Dermis blood vessel endothelial cell (primary cell): ENCODE measurements around the gene FAM25A. TPM values are rescaled to one million over a fixed set of nuclear protein-coding genes. Genes with fewer than 3 reads are reported as not detected.
"Not testable (repeated sequence)": the region's sequence is repeated elsewhere in the genome, so short reads cannot be mapped to it uniquely, and the experiment has no call there.

Source experiments
- DNase-seq: peaks from one replicate; pipeline ENCODE4 v3.0.0; 2010
- total RNA-seq: library from RNA; depleted of rRNA; stranded (reverse); fragments of >200 nt; gene quantifications from 2 replicates; pipeline ENCODE4 v1.2.3, GENCODE V29; 2014

The FAM25A gene
- total RNA-seq: not detected in 2 replicates

DNA sequence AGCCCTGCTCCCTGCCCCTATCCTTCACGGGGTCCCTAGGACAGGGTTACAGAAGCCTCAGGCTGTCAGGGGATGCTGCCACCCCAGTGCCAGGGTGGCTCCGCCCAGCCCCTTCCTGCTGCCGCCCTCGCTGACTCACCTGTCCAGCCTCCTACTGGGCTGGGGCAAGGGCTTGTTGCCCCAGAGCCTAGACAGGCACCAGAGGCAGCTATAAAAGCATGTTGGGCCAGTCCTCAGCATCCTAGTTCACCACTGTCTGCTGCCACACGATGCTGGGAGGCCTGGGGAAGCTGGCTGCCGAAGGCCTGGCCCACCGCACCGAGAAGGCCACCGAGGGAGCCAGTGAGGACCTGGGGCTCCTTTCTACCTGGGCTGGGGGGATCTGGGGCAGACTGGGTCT lies at the start of gene FAM25A:
Gene FAM25A, plus strand, starts transcription at position 239 of the 400 bp plus-strand sequence. Its CDS starts 31 bp downstream, at position 270.
- DNase-seq: not testable (repeated sequence)

DNA sequence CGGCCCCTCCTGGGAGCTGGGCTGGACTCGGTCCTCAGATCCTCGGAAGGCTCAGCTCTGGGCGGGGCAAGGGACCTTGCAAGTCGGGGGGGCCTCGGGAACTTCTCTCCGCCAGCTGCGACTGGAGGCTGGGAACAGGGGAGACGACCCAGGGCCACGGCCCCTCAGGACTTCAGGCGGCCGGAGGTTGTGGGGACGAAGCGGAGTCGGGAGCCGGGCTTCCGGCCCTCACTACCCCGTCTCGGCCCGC lies 49.2 kb upstream of the FAM25A start:
- no peak for DNase-seq

GRCh38 chr10:86971232-86971991 lies 48.7 kb upstream of the FAM25A start:
- DNase-seq: peak; percentile 76

DNA sequence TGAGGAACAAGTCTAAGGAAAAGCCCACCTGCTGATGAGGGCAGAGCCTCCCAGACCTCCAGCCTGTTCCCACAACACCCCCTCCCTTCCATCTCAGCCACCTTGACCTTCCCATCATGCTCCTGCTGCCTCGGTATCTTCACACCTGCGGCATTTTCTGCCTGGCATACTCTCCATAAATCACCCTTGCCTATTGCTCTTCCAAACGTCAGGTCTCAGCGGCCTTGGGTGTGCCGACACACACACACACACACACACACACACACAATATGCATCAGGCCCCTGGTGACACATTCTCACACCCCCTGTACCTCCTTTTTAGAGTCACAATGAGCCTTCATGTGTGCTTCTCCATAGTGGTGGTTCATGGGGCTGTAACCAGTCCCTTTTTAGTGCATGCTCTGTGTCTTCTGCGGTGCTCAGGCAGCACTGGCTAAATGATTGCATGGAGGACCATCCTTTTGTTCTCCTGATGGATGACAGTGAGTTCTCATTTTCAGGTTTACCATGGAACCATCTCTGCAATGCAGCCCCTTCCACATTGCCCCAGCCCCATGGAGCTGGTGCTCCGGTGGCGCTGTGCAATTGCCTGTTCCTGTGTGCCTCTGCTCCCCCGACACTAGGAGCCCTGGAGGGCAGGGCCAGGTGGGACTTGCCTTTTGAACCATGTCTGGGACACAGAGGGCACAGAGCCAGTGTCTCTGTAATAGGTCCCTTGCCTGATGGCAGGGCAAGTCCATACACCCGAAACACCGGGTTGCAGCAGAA lies 47.3 kb upstream of the FAM25A start:
- no peak for DNase-seq

GRCh38 chr10:86974484-86974883 lies 45.6 kb upstream of the FAM25A start:
- DNase-seq: no peak

- no peak for DNase-seq
Observed at GRCh38 chr10:86976362-86977056, 43.6 kb upstream of the FAM25A start.

GRCh38 chr10:86978457-86978856 lies 41.6 kb upstream of the FAM25A start:
- DNase-seq: not testable (repeated sequence)

DNA sequence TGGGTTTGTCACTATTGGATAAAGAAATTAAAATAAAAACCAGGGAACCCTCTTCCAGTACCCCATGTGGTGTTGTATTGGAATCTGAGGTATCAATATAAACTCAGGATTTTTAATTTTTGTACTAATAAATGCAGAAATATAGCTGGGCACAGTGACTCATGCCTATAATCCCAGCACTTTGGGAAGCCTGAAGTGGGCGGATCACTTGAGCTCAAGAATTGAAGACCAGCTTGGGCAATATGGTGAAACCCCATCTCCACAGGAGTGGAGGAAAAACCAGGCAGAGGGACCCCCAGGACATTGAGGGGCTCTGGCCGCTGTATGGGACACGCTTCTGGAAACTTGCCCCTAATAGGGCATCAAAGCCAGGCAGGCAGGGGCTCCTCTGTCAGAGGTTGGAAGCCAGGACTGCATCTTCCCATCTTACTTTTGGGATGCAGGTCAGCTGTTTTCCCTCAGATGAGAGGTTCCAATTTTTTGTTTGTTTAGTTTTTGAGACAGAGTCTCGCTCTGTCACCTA lies 40.7 kb upstream of the FAM25A start:
- DNase-seq: no peak

GRCh38 chr10:86979977-86980448 lies 40.1 kb upstream of the FAM25A start:
- DNase-seq: no peak

DNA sequence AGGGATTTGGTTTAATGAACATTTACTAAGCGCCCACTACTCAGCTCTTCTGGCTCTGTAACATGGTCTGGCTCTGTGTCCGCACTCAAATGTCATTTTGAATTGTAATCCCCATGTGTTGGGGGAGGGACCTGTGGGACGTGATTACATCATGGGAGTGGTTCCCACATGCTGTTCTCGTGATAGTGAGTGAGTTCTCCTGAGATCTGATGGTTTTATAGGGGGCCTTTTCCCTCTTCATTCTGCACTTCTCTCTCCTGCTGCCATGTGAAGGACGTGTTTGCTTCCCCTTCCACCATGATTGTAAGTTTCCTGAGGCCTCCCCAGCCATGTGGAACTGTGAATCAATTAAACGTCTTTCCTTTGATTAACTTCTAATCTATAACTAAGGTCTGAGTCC lies 39.1 kb upstream of the FAM25A start:
- not testable (repeated sequence) for DNase-seq

- no peak for DNase-seq
Observed at GRCh38 chr10:86981716-86982115, 38.4 kb upstream of the FAM25A start.

DNA sequence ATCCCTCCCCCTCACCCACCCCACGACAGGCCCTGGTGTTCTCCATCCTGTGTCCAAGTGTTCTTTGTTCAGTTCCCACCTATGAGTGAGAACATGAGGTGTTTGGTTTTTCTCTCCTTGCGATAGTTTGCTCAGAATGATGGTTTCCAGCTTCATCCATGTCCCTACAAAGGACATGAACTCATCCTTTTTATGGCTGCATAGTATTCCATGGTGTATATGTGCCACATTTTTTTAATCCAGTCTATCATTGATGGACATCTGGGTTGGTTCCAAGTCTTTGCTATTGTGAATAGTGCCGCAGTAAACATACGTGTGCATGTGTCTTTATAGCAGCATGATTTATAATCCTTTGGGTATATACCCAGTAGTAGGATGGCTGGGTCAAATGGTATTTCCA lies 35.6 kb upstream of the FAM25A start:
- DNase-seq: not testable (repeated sequence)

DNA sequence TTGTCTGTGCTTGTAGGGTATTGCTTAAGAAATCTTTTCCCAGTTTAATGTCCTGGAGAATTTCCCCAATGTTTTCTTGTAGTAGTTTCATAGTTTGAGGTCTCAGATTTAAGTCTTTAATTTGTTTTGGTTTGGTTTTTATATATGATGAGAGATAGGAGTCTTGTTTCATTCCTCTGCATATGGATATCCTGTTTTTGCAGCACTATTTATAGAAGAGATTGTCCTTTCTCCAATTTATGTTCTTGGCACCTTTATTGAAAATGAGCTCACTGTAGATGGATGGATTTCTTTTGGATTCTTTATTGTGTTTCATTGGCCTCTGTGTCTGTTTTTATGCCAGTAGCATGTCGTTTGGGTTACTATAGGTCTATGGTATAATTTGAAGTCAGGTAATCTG lies 31.6 kb upstream of the FAM25A start:
- DNase-seq: no peak

DNA sequence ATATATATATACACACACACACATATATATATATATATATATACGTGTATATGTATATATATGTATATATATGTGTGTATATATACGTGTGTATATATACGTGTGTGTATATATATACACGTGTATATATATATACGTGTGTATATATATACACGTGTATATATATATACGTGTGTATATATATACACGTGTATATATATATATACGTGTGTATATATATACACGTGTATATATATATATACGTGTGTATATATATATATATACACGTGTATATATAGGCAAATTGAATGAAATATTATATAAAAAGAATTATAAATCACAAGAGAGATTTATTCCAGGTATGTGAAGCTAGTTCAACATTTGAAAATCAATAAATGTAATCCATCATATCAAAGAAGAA lies 28.7 kb upstream of the FAM25A start:
- not testable (repeated sequence) for DNase-seq

DNA sequence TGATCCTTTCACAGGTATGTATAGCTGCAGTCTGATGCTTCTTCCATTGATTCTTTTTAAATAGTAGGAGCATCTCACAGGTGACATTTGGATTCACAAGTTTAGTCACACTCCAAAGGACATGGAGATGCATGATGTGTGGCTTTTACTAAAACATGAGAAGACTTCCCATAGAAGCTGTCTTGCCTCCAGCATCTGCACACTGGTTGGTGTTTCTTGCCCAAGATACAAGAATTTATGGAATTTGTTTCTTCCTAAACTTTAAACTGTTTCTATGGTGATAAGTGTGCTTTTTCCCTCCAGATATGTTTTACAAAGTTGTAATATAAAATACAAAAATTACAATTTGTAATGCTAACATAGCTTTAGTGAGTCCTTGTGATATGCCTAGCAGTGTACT lies 27.6 kb upstream of the FAM25A start:
- no peak for DNase-seq

- no peak for DNase-seq
Observed at GRCh38 chr10:86992929-86993328, 27.2 kb upstream of the FAM25A start.

GRCh38 chr10:86999802-87000403 lies 20.2 kb upstream of the FAM25A start:
- not testable (repeated sequence) for DNase-seq

DNA sequence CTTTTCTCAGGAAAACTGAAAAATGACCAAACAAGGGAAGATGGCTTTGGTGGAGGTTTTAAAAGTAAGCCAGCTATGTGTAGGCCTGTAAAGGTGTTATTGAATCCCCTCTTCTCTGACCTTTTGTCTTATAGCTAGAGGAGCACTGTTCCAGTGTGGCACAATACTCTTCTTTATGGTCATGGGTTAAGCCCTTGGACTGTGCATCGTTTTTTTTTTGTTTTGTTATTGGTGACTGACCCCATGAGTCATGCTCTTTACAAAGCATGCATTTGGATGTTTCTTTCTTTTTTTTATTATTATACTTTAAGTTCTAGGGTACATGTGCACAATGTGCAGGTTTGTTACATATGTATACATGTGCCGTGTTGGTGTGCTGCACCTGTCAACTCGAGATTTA lies 19.6 kb upstream of the FAM25A start:
- DNase-seq: peak; percentile 9

DNA sequence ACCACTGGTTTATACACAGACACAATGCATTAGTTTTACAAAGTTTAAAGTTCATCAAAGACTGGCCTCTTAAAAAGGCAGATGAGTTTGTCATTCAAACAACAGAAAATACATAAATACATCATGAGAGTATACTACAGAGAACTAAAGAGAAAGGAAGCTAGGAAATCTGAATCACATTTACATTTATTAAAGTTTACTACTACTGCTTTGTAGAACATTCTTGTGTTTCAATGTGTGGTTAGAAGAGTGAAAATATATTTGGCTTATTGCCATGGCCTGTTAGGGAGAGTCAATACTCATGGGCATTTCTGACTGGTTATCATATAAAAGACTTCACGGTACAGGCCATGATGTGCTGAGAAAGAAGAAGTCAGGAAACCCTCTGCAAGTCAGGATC lies 13.0 kb upstream of the FAM25A start:
- not testable (repeated sequence) for DNase-seq

DNA sequence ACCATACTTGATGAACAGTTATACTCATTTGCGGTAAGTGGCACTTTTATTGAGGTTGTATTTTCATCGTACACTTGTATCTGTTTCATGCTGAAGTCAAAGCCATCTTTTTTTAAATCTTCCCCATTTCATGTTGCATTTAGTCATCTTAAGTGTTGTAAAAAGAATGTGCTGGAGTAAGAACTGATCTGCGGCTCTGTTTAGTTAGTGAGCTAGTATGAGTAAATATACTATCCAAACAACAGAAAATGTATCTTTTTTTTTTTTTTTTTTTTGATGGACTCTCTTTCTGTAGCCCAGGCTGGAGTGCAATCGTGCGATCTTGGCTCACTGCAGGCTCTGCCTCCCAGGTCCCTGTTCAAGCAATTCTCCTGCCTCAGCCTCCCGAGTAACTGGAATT lies 12.4 kb upstream of the FAM25A start:
- not testable (repeated sequence) for DNase-seq

DNA sequence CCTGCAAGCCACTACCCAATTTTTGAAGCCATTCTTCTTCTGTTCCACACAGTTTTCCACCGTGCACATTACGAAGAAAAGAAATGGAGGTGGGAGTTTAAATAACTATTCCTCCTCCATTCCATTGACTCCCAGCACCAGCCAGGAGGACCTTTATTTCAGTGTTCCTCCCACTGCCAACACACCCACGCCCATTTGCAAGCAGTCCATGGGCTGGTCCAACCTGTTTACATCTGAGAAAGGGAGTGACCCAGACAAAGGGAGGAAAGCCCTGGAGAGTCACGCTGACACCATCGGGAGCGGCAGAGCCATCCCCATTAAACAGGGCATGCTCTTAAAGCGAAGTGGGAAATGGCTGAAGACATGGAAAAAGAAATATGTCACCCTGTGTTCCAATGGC lies 11.8 kb upstream of the FAM25A start:
- not testable (repeated sequence) for DNase-seq

GRCh38 chr10:87009134-87009696 lies 10.9 kb upstream of the FAM25A start:
- DNase-seq: not testable (repeated sequence)
